Kidney epithelial cell (primary cell): Measurements from ENCODE around the gene PSMB7. TPM values are rescaled to one million over a fixed set of nuclear protein-coding genes. Genes with fewer than 3 reads are reported as not detected.

Source experiments
- DNase-seq: peaks from one replicate; pipeline ENCODE4 v3.0.0-alpha.2; 2010; ENCODE audit warnings: low read depth
- H3K27me3 ChIP-seq: 2 replicates; pipeline ENCODE4 v1.6.0; 2011; ENCODE audit warnings: low read length; ENCODE audit not compliant: control insufficient read depth, insufficient read depth
- H3K36me3 ChIP-seq: 2 replicates; pipeline ENCODE4 v1.5.1; 2011; ENCODE audit warnings: low read length; ENCODE audit not compliant: control insufficient read depth, insufficient read depth
- H3K4me3 ChIP-seq: 2 replicates; pipeline ENCODE4 v1.5.1; 2011; ENCODE audit warnings: low read depth, mild to moderate bottlenecking, control low read depth, low read length
- total RNA-seq: library from RNA; depleted of rRNA; stranded (reverse); fragments of >200 nt; gene quantifications from 2 replicates; pipeline ENCODE4 v1.2.3, GENCODE V29; 2015
- TF ChIP-seq, protein P1 (sequence below): IDR thresholded peaks from 2 replicates; pipeline ENCODE4 v1.5.1; 2011; ENCODE audit warnings: mild to moderate bottlenecking, moderate library complexity, low read length, control low read depth, inconsistent platforms; ENCODE audit not compliant: insufficient read depth, poor library complexity, severe bottlenecking

PSMB7 gene
- total RNA-seq, 1 donor from 2014 or later: 419 TPM

DNA sequence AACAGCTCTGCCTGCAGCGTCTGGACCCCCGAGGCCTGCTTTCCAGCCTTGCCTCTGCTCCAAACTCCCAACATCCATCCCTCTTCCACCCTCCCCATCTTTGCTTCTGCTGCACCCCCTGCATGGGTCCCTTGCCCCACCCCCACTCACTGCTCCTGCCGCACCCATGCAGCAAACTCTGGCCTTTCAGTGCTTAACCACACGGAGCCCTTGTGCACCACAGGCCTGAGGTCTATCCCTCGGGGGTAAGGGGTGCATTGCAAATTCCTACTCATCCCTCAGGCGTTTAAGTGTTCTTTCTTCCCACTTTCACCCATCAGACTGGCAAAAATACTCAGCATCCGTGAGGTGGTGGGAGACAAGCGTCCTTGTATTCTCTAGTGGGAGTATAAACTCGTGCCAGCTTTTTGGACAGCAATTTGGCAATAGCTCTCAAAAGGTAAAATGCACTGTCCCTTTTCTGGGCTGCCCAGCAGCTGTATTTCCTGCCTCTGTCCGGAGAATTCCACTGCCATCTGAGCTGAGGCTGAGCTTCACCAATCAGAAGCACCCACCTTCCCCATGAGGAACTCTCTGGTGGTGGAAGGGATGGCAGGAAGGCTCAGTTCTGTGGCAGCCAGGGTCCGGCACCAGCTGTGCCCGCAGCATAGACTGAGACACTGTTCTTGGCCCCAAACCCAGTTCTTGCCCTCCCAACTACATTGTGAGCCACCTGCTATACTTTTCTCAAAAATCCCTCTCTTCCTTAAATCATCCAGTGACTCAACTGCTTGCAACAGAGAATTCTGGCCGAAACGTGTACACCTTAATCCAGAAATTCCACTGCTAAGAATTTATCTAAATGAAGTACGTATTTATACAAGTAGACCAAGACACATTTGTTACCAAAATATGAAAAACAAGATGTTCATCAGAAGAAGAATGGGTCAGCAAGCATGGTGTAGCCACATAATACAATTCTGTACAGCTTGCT lies 15.0 kb downstream of the PSMB7 start:
- H3K36me3 ChIP-seq: no peaks in the 10 kb centered on the region
- H3K4me3 ChIP-seq: no peak overlapping the region
- TF ChIP-seq, protein P1, sequence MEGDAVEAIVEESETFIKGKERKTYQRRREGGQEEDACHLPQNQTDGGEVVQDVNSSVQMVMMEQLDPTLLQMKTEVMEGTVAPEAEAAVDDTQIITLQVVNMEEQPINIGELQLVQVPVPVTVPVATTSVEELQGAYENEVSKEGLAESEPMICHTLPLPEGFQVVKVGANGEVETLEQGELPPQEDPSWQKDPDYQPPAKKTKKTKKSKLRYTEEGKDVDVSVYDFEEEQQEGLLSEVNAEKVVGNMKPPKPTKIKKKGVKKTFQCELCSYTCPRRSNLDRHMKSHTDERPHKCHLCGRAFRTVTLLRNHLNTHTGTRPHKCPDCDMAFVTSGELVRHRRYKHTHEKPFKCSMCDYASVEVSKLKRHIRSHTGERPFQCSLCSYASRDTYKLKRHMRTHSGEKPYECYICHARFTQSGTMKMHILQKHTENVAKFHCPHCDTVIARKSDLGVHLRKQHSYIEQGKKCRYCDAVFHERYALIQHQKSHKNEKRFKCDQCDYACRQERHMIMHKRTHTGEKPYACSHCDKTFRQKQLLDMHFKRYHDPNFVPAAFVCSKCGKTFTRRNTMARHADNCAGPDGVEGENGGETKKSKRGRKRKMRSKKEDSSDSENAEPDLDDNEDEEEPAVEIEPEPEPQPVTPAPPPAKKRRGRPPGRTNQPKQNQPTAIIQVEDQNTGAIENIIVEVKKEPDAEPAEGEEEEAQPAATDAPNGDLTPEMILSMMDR: no peak

DNA sequence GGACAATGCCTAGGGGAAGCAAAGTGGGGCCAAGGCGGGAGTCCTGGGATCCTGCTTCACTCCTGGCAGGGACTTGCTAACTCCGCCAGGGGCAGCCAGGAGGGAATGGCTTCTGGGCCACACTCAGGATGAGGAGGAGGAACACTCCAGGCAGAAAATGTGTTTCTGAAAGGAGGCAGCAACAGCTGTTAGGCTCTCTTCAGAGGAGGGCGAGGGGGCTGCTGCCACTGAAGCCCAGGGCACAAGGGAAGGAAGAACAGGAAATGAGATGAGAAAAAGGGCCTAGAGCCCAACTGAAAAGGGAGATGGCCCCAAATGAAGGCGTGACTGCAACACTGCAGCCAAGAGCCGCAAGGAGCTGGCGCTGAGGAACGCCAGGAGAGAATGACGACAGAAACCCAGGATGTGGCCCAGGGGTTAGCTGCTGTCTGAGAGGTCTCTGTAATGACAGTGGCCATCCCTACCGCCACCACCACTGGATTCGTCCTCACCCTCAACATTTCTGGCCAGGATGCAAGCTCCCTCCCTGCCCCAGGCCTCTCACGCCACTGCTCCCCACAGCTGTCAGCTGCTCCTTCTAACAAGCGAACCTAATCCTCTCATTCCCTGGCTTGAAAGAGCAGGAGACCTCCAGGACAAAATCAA lies 15.8 kb downstream of the PSMB7 start:
- Histone ChIP-seq H3K27me3 (no peaks in the 10 kb centered on the region), H3K36me3 (no peaks in the 10 kb centered on the region), H3K4me3 (no peak overlapping the region)
- DNase-seq: no peak
- TF ChIP-seq, protein P1: no peak

More for the DNA sequence above, 15.0 kb downstream of the PSMB7 start:
- DNase-seq: no peak
- no peaks in the 10 kb centered on the region for H3K27me3 ChIP-seq

DNA sequence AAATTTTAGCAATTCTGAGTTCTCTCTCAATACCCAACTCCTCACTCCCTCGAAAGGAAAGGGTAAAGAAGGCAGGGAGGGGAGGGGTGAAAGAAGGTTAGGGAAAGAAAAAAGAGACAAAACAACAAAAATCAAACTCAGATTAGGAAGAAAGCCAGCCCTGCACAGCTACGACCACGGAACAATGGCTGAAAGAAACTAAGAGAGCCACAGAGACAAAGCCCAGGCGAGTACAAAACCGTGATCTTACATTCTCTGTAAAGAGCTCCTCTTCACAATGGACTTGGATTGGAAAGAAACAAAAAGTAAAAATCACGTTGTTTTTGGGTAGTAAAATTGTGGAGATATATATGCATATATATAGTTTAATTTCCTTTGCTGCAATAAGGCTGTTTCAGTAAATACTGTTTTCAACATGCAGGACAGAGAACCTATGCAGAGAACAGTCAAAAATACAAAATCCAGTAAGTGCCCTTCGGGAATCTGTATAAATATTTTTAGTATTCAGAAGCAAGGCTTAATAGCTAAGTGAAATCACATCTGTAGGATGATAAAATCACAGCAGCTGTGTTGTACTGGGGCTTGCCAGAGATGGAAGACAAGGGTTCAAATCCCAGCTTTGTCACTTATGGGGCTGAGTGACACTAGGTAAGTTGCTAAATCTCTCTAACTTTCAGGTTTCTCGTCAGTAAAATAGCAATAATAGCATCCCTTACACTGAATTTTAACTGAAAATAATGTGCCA lies 16.9 kb downstream of the PSMB7 start:
- no peak for DNase-seq
- TF ChIP-seq, protein P1: no peak
- Histone ChIP-seq H3K27me3 (no peaks in the 10 kb centered on the region), H3K36me3 (peaks cover 1% of the 10 kb centered on the region), H3K4me3 (no peak overlapping the region)

DNA sequence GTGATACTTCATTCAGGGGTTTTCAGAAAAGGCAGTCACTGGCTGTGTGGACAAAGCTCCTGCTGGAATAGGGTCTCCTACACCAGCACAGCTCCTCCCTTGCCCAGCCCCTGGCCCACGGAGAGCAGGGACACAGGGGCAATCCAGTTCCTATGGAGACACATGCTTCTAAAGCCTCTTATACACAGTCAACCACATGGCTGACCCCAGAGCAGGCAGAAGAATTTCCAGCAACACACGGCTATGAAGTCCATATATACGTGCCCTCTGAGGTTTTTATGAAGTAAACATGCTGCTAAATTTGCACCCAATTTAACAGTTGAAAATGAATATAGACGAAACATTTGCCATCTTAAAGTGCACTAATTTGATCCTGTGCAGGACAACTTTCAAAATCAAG lies 19.4 kb downstream of the PSMB7 start:
- no peak for DNase-seq
- peaks cover 1% of the 10 kb centered on the region for H3K36me3 ChIP-seq

GRCh38 chr9:124394596-124394995 lies 20.6 kb downstream of the PSMB7 start:
- TF ChIP-seq, protein P1: no peak
- H3K4me3 ChIP-seq: no peak overlapping the region
- H3K27me3 ChIP-seq: no peaks in the 10 kb centered on the region
- DNase-seq: no peak
- peaks cover 1% of the 10 kb centered on the region for H3K36me3 ChIP-seq

More for the DNA sequence above, 19.4 kb downstream of the PSMB7 start:
- Histone ChIP-seq H3K27me3 (no peaks in the 10 kb centered on the region), H3K4me3 (no peak overlapping the region)
- TF ChIP-seq, protein P1: no peak
